Thoracic aorta (tissue), 2 donors: Measurements from ENCODE around the gene TBC1D7. TPM values are rescaled to one million over a fixed set of nuclear protein-coding genes. Genes with fewer than 3 reads are reported as not detected.

Experiments used
- ATAC-seq: fragments of 150-250 bp; one replicate; pipeline ENCODE4 v1.8.0; 2017; ENCODE audit warnings: low read depth; ENCODE audit not compliant: insufficient number of reproducible peaks, low FRiP score
- DNase-seq: peaks from one replicate; pipeline ENCODE4 v3.0.0-alpha.2; 2020; ENCODE audit warnings: low spot score
- H3K27ac ChIP-seq, 2 donors: fragments of 200-600 bp; sonication (generic); 1 replicate in 1 of 2; 2 replicates in 1 of 2; pipeline ENCODE4 v1.5.1; 2016; ENCODE audit warnings: mild to moderate bottlenecking in 2 of 2, moderate library complexity in 2 of 2
- H3K27me3 ChIP-seq: fragments of 200-600 bp; sonication (generic); replicated peaks from 2 replicates; pipeline ENCODE4 v1.6.0; 2016; ENCODE audit warnings: mild to moderate bottlenecking; ENCODE audit not compliant: insufficient read depth
- H3K36me3 ChIP-seq: fragments of 200-600 bp; sonication (generic); one replicate; pipeline ENCODE4 v1.5.1; 2016
- H3K4me1 ChIP-seq, 2 donors: fragments of 200-600 bp; sonication (generic); 1 replicate in 1 of 2; 2 replicates in 1 of 2; pipeline versions ENCODE4 v1.5.1 to v1.6.0; 2016; ENCODE audit warnings: low read depth in 2 of 2, mild to moderate bottlenecking in 1 of 2; ENCODE audit not compliant: control insufficient read depth in 1 of 2
- H3K4me3 ChIP-seq: fragments of 200-600 bp; sonication (generic); 2 replicates; pipeline ENCODE4 v1.5.1; 2016; ENCODE audit warnings: mild to moderate bottlenecking
- H3K9me3 ChIP-seq: fragments of 200-600 bp; sonication (generic); 2 replicates; pipeline ENCODE4 v1.5.1; 2016
- CTCF ChIP-seq: fragments of 200-600 bp; sonication (generic); IDR thresholded peaks from one replicate; pipeline ENCODE4 v1.5.1; 2019; ENCODE audit warnings: antibody characterized with exemption
- total RNA-seq, 2 donors: library from RNA; depleted of rRNA; stranded (reverse); fragments of >200 nt; gene quantifications; one replicate each; pipeline versions ENCODE4 v1.1.0 to v1.2.3, GENCODE V29; 2016

TBC1D7 gene
- total RNA-seq, 2 donors from 2014 or later, result 7.3 to 17.9 TPM

GRCh38 chr6:13288969-13289391 lies 39.4 kb downstream of the TBC1D7 start:
- Histone ChIP-seq H3K36me3 (peaks cover 44% of the 10 kb centered on the region), H3K4me1 (peaks cover 9 to 21% of the 10 kb centered on the region in 2 donors), H3K27ac (peak overlapping the region in 1 of 2 donors; percentile 14), H3K27me3 (no peaks in the 10 kb centered on the region), H3K4me3 (no peak overlapping the region), H3K9me3 (peaks cover 4% of the 10 kb centered on the region)
- ATAC-seq (no peak), DNase-seq (no peak)
- no peak for TF ChIP-seq CTCF

- Histone ChIP-seq H3K27me3 (no peaks in the 10 kb centered on the region), H3K9me3 (peaks cover 4% of the 10 kb centered on the region), H3K4me3 (no peak overlapping the region), H3K4me1 (peaks cover 9 to 21% of the 10 kb centered on the region in 2 donors), H3K27ac (peak overlapping the region in 1 of 2 donors; percentile 14), H3K36me3 (peaks cover 42% of the 10 kb centered on the region)
- DNase-seq (no peak), ATAC-seq (no peak)
- no peak for TF ChIP-seq CTCF
Measured at GRCh38 chr6:13288481-13288880, 39.9 kb downstream of the TBC1D7 start.

GRCh38 chr6:13287104-13287503 lies 41.2 kb downstream of the TBC1D7 start:
- ATAC-seq (no peak), DNase-seq (no peak)
- Histone ChIP-seq H3K27ac (no peak overlapping the region), H3K4me1 (peaks cover 9 to 21% of the 10 kb centered on the region in 2 donors), H3K9me3 (peaks cover 4% of the 10 kb centered on the region), H3K36me3 (peaks cover 41% of the 10 kb centered on the region), H3K27me3 (no peaks in the 10 kb centered on the region), H3K4me3 (no peak overlapping the region)
- TF ChIP-seq CTCF, result no peak

- H3K9me3 ChIP-seq, result peaks cover 4% of the 10 kb centered on the region
- H3K4me3 ChIP-seq, result no peak overlapping the region
- DNase-seq, result no peak
- H3K27ac ChIP-seq, result no peak overlapping the region
- peaks cover 9 to 24% of the 10 kb centered on the region in 2 donors for H3K4me1 ChIP-seq
- H3K36me3 ChIP-seq, result peaks cover 37% of the 10 kb centered on the region
- ATAC-seq, result no peak
- no peaks in the 10 kb centered on the region for H3K27me3 ChIP-seq
- TF ChIP-seq CTCF, result no peak
Measured at GRCh38 chr6:13286181-13286580, 42.2 kb downstream of the TBC1D7 start.

GRCh38 chr6:13285705-13286104 lies 42.6 kb downstream of the TBC1D7 start:
- Histone ChIP-seq H3K27ac (no peak overlapping the region), H3K36me3 (peaks cover 37% of the 10 kb centered on the region), H3K4me1 (peaks cover 9 to 28% of the 10 kb centered on the region in 2 donors), H3K4me3 (no peak overlapping the region), H3K9me3 (peaks cover 4% of the 10 kb centered on the region), H3K27me3 (no peaks in the 10 kb centered on the region)
- DNase-seq (no peak), ATAC-seq (no peak)
- TF ChIP-seq CTCF, result no peak
